GM10248 (cell line): ENCODE data around the gene FBXL13.
"Not testable (repeated sequence)": the region's sequence is repeated elsewhere in the genome, so short reads cannot be mapped to it uniquely, and the experiment has no call there.

Source experiments
- CTCF ChIA-PET: fragments of 300-600 bp; sonication (Branson Sonifier 250); formaldehyde crosslinking; extraction: SDS; loops from one replicate; lab custom pipeline; 2021; ENCODE audit warnings: antibody characterized with exemption; lab: Yijun Ruan, JAX
- POLR2A ChIA-PET: fragments of 350-650 bp; sonication (Branson Sonifier 250); formaldehyde crosslinking; extraction: SDS; loops from one replicate; lab custom pipeline; 2020; ENCODE audit warnings: antibody characterized with exemption; lab: Yijun Ruan, JAX
- DNase-seq: peaks from one replicate; pipeline ENCODE4 v3.0.0; 2012; ENCODE audit errors: extremely low spot score
- CTCF ChIP-seq: IDR thresholded peaks from 2 replicates; pipeline ENCODE4 v1.5.1; 2012; ENCODE audit warnings: mild to moderate bottlenecking, low read depth; ENCODE audit errors: extremely low read depth, missing control alignments, control extremely low read depth

Gene FBXL13

DNA sequence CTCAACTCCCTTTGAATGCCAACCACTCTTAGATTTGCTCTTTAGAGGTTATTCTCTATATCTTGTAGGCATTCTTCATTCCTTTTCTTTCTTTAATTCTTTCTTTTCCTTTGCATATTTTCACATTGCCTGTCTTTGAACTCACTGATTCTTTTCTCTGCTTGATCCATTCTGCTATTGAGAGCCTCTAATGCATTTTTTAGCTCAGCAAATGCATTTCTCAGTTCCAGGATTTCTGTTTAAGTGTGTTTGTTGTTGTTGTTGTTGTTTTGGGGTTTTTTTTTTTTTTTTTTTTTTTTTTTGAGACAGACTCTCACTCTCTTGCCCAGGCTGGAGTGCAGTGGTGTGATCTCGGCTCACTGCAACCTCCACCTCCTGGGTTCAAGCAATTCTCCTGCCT lies 71.6 kb downstream of the FBXL13 start:
- CTCF ChIA-PET: no interaction called here
- TF ChIP-seq CTCF: no peak
- POLR2A ChIA-PET: no interaction called here
- DNase-seq: no peak

GRCh38 chr7:103001210-103001609 lies 73.4 kb downstream of the FBXL13 start:
- DNase-seq: no peak
- ChIA-PET CTCF (no interaction called here), POLR2A (no interaction called here)
- TF ChIP-seq CTCF: no peak

DNA sequence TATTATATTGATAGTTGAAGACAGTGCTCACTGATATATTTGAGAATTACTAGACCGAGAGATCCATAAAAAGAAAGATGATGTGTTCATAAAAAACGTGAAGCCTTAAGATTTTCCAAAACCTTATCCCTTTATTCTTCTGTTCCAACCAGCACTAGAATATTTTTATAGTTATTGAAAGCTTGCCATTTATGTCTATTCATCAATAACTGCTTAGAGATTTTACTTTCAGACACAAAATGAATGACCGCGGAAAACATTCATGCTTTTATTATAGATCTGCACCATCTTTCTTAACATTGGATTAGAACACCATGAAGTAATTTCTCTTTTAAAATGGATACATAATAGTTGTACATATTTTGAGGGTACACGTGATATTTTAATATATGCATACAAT lies 77.6 kb downstream of the FBXL13 start:
- TF ChIP-seq CTCF: no peak
- CTCF ChIA-PET: no interaction called here
- no peak for DNase-seq
- POLR2A ChIA-PET: no interaction called here

DNA sequence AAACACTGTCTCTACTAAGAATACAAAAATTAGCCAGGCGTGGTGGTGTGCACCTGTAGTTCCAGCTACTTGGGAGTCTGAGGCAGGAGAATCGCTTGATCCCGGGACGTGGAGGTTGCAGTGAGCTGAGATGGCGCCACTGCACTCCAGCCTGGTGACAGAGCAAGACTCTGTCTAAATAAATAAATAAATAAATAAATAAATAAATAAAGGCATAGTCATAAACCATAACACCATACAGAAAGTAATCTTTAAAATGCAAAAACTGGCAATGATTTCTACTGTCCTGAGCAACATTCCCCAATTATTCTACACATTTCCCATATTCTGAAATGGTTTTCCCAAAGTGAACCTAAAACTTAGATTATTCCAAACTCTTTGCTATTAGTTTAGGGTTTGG lies 79.0 kb downstream of the FBXL13 start:
- CTCF ChIA-PET, POLR2A ChIA-PET, DNase-seq: not testable (repeated sequence)

DNA sequence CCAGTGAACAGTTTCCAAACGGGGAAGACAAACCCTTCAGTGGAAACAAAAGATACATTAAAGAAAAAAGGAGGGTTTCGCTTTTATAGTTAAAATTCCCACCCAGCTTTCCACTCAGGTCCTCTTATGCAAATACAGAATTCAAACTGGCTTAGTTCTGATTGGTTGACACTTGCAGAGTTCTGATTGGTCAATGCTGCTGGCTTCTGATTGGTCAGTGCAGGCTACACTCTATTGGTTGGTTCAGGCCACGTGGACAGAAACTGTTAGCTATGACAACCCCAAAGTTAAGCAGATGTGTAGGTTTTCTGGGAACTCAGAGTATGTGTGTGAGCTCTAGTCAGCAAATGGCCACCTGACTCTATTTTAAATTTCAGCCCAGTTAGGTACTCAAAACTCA lies 80.0 kb downstream of the FBXL13 start:
- CTCF ChIA-PET: interaction anchor here (1.0 kb wide), 1 partner anchor 12 kb away, joined by 3 read pairs; no protein-coding TSS in a partner anchor
- no peak for TF ChIP-seq CTCF
- no peak for DNase-seq
- POLR2A ChIA-PET: no interaction called here

DNA sequence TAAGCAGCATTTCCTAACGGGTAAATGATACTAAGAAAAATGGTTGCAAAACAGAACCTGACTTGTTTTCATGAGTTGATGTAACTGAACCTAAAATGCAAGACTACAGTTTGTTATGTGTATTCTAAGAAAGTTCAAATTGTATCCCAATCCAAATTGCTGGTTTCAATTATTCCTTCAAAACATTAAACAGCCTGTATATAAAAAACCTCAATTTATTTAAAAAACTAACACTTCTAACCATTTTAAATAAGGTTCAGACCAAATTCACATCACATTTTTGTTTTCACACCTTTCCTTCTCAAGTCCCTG lies 80.9 kb downstream of the FBXL13 start:
- no peak for TF ChIP-seq CTCF
- no peak for DNase-seq
- ChIA-PET CTCF (no interaction called here), POLR2A (no interaction called here)

- POLR2A ChIA-PET: no interaction called here
- CTCF ChIA-PET: interaction anchor here (1.2 kb wide), 1 partner anchor 54 kb away, joined by 3 read pairs; no protein-coding TSS in a partner anchor
- DNase-seq: no peak
- no peak for TF ChIP-seq CTCF
Measured at GRCh38 chr7:102992938-102993717, 81.5 kb downstream of the FBXL13 start.
